Bronchial epithelial cell (primary cell): ENCODE results near the gene HOGA1. TPM values are rescaled to one million over a fixed set of nuclear protein-coding genes. Genes with fewer than 3 reads are reported as not detected.
"Not testable (repeated sequence)": the region's sequence is repeated elsewhere in the genome, so short reads cannot be mapped to it uniquely, and the experiment has no call there.

ENCODE experiments used
- DNase-seq: peaks from one replicate; pipeline ENCODE4 v3.0.0-alpha.2; 2010; ENCODE audit warnings: low read depth
- FAIRE-seq: peaks from 2 replicates; lab custom pipeline; 2011; peaks lifted over from hg19 to GRCh38; lab: Jason Lieb, UNC
- H3K27me3 ChIP-seq: 2 replicates; pipeline ENCODE4 v1.5.1; 2011; ENCODE audit warnings: low read length; ENCODE audit not compliant: control insufficient read depth, insufficient read depth
- H3K36me3 ChIP-seq: 2 replicates; pipeline ENCODE4 v1.5.1; 2011; ENCODE audit warnings: low read length; ENCODE audit not compliant: control insufficient read depth, insufficient read depth
- H3K4me3 ChIP-seq: 2 replicates; pipeline ENCODE4 v1.5.1; 2011; ENCODE audit warnings: mild to moderate bottlenecking, low read depth, low read length, control low read depth
- total RNA-seq: library from RNA; depleted of rRNA; stranded (reverse); fragments of >200 nt; gene quantifications from 2 replicates; pipeline ENCODE4 v1.2.1, GENCODE V29; 2014
- TF ChIP-seq, protein P1 (sequence below): IDR thresholded peaks from 2 replicates; pipeline ENCODE4 v1.5.1; 2011; ENCODE audit warnings: mild to moderate bottlenecking, moderate library complexity, low read length, control low read depth, inconsistent platforms; ENCODE audit not compliant: insufficient read depth, severe bottlenecking

HOGA1 gene
- total RNA-seq, 1 donor from 2014 or later: 0.26 TPM

DNA sequence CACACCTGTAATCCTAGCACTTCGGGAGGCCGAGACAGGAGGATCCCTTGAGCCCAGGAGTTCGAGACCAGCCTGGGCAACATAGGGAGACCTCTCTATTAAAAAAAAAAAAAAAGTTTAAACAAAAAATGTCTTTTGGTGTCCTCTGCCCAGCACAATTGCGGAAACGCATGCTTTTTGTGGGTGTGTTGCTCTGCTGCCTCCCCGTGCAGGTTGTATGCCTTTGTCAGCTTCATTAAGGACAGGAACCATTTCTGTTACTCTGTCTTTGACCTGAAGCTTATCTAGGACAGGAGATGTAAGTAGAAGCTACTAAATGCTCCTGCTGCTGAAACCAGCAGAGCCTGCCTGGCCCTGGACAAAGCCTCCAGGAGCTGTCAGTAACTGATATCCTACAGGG lies 32.9 kb upstream of the HOGA1 start:
- H3K4me3 ChIP-seq: no peak overlapping the region
- no peak for DNase-seq
- H3K36me3 ChIP-seq: no peaks in the 10 kb centered on the region
- TF ChIP-seq, protein P1, sequence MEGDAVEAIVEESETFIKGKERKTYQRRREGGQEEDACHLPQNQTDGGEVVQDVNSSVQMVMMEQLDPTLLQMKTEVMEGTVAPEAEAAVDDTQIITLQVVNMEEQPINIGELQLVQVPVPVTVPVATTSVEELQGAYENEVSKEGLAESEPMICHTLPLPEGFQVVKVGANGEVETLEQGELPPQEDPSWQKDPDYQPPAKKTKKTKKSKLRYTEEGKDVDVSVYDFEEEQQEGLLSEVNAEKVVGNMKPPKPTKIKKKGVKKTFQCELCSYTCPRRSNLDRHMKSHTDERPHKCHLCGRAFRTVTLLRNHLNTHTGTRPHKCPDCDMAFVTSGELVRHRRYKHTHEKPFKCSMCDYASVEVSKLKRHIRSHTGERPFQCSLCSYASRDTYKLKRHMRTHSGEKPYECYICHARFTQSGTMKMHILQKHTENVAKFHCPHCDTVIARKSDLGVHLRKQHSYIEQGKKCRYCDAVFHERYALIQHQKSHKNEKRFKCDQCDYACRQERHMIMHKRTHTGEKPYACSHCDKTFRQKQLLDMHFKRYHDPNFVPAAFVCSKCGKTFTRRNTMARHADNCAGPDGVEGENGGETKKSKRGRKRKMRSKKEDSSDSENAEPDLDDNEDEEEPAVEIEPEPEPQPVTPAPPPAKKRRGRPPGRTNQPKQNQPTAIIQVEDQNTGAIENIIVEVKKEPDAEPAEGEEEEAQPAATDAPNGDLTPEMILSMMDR: no peak
- FAIRE-seq: no peak
- H3K27me3 ChIP-seq: no peaks in the 10 kb centered on the region

DNA sequence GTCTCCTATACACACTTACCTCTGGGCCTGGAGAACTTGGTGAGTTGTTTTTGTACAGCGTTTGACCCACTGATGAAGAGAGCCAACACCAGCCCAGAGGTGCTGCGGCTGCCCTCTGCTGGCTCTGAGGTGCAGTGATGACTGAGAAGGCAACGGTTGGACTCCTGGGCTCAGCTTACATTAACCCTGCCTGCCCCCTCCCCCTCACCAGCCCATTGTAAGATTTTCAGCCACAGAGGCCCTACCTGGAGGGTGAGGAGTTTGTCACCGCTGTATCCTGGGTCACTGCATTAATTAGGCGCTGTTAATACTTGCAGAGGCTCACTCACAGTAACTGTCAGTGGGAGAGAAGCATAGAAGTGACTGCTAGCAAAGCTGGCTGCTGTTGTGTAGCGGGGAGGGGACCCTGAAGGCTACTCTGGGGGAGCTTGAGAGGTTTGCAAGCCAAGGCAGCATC lies 30.6 kb upstream of the HOGA1 start:
- peak; percentile 72 for DNase-seq

DNA sequence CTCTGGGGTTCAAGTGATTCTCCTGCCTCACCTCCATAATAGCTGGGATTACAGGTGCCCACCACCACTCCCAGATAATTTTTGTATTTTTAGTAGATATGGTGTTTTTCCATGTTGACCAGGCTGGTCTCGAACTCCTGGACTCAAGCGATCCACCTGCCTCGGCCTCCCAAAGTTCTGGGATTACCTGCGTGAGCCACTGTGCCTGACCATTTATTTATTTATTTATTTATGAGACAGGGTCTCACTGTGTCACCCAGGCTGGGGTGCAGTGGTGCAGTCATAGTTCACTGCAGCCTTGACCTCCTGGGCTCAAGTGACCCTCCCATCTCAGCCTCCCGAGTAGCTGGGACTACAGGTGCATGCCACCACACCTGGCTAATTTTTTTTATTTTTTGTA lies 29.9 kb upstream of the HOGA1 start:
- not testable (repeated sequence) for DNase-seq, FAIRE-seq, H3K27me3 ChIP-seq, H3K36me3 ChIP-seq, H3K4me3 ChIP-seq

More for the DNA sequence above, 30.6 kb upstream of the HOGA1 start:
- Histone ChIP-seq H3K36me3 (no peaks in the 10 kb centered on the region), H3K4me3 (no peak overlapping the region), H3K27me3 (no peaks in the 10 kb centered on the region)
- TF ChIP-seq, protein P1: peak; percentile 94
- FAIRE-seq: no peak

DNA sequence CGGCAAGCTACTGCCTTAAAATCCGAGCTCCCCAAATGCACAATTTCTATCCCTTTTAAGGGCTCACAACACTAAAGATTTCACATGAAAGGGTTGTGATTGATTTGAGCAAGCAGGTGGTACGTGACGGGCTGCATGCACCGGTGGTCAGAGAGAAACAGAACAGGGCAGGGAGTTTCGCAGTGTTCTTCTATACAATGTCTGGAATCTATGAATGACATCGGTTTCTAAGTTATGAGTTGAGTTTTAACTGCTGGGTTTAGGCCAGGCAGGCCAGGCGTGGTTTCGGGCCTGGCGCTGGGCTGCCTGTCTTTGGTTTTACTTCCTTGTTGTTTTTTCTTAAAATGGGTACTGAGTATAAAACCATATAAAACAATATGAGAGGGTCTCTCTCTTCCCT lies 28.6 kb upstream of the HOGA1 start:
- not testable (repeated sequence) for DNase-seq, H3K36me3 ChIP-seq, H3K27me3 ChIP-seq, H3K4me3 ChIP-seq, FAIRE-seq

DNA sequence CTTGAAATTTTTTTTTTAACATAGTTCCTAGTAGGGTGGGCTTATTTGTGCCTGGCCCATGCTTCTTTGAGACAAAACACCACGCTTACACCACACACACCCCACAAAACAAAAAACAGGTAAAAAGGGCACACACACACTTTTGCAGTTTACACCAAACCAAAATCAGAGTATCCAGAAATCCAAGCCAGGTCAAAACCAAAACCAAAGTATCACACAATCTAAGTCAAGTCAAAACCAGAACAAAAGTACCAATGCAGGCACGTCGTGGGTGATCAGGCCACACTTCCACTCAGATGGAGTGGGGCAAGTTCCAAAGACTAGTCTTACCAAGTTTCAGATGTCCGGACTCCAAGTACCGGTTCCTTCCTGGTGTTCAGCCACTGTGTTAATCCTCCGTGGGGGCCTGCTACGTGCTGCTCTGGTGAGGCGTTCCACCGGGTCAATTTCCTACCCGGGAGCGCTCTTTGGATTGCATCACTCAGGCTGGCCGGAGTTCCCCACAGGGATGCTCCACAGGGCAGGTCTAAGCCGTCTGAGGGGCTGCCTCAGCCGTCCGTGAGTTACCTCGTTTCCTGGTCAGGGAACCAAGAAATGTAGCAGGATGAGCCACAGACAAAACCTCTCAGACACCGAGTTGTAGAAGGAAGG lies 23.3 kb upstream of the HOGA1 start:
- not testable (repeated sequence) for H3K27me3 ChIP-seq, FAIRE-seq, DNase-seq, H3K36me3 ChIP-seq, H3K4me3 ChIP-seq

DNA sequence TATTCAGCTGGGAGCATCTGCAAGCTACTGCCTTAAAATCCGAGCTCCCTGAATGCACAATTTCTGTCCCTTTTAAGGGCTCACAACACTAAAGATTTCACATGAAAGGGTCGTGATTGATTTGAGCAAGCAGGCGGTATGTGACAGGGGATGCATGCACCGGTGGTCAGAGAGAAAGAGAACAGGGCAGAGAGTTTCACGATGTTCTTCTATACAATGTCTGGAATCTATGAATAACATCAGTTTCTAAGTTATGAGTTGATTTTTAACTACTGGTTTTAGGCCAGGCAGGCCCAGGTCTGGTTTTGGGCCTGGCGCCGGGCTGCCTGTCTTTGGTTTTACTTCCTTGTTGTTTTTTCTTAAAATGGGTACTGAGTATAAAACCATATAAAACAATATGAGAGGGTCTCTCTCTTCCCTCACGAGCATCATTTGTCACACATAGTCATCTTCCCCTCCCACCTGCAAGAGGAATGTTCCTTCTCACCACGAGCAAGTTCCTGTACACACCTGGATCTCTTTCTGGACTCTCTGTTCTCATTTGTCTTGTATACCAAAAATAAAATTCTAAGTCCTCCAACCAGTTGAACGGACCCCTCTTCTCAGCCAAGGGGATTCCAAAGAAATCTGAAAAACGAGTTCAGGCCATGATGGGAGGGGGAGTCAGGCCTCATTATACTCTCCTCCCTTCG lies 22.7 kb upstream of the HOGA1 start:
- DNase-seq, H3K36me3 ChIP-seq, H3K4me3 ChIP-seq, H3K27me3 ChIP-seq, FAIRE-seq: not testable (repeated sequence)

DNA sequence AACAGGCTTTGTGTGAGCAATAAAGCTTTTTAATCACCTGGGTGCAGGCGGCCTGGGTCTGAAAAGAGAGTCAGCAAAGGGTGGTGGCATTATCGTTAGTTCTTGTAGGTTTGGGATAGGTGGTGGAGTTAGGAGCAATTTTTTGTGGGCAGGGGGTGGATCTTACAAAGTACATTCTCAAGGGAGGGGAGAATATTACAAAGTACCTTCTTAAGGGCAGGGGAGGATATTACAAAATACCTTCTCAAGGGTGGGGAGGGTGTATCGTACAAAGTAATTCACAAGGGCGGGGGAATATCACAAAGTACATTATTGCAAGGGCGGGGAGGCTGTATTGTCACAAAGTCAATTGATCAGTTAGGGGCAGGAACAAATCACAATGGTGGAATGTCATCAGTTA lies 21.9 kb upstream of the HOGA1 start:
- not testable (repeated sequence) for H3K36me3 ChIP-seq, H3K27me3 ChIP-seq, FAIRE-seq, DNase-seq, H3K4me3 ChIP-seq

DNA sequence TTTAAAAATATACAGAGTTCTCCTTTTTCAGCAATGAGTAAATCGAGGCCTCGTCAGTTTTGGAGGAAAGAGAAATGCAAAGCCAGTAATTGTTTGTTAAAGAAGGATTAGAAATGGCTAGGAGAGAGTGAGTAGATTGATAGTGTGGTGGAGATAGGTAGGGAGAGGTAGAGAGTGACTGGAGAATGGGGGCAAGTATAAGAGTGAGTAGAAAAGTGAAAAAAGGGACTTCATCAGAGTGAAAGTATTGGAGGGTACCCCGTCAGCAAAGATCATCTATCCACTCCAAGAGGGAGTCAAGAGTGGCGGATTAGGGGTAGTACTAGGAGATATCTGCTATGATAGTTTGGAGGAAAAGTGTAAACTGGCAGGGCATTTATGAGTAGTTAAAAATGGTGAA lies 20.9 kb upstream of the HOGA1 start:
- peaks cover 1% of the 10 kb centered on the region for H3K36me3 ChIP-seq
- TF ChIP-seq, protein P1: no peak
- H3K4me3 ChIP-seq: no peak overlapping the region
- no peaks in the 10 kb centered on the region for H3K27me3 ChIP-seq
- FAIRE-seq (no peak), DNase-seq (no peak)
